HG03457 (cell line): ENCODE results near the gene HOXA6.

Source experiments
- ATAC-seq: cut with Tn5 transposase; IDR thresholded peaks from one replicate; pipeline ENCODE4 v1.9.1; 2021; ENCODE audit warnings: moderate number of reproducible peaks; ENCODE audit not compliant: unreplicated experiment

Gene HOXA6

GRCh38 chr7:27152816-27153442 lies 5.4 kb upstream of the HOXA6 start:
- no peak for ATAC-seq

- ATAC-seq: no peak
Observed at GRCh38 chr7:27151931-27152815, 4.6 kb upstream of the HOXA6 start, which contains the start of gene HOXA3. TSS of gene HOXA3 (minus strand) at chr7:27152583. CDS start at chr7:27110640, 41,943 bp downstream.

GRCh38 chr7:27151341-27151930 lies 3.9 kb upstream of the HOXA6 start:
- no peak for ATAC-seq

- ATAC-seq: no peak
Observed at GRCh38 chr7:27150568-27151340, 3.2 kb upstream of the HOXA6 start.

GRCh38 chr7:27149842-27150567 lies 2.4 kb upstream of the HOXA6 start:
- ATAC-seq: no peak

GRCh38 chr7:27148756-27149641 lies 1.4 kb upstream of the HOXA6 start:
- ATAC-seq: no peak

- ATAC-seq: no peak
Observed at GRCh38 chr7:27148031-27148755, 619 bp upstream of the HOXA6 start.

- ATAC-seq: no peak
Observed at GRCh38 chr7:27146491-27147198, 929 bp downstream of the HOXA6 start.

- no peak for ATAC-seq
Observed at GRCh38 chr7:27145914-27146412, 1.6 kb downstream of the HOXA6 start.

GRCh38 chr7:27145165-27145913 lies 2.2 kb downstream of the HOXA6 start:
- no peak for ATAC-seq

GRCh38 chr7:27144781-27145164 lies 2.8 kb downstream of the HOXA6 start:
- ATAC-seq: no peak

- no peak for ATAC-seq
Observed at GRCh38 chr7:27143950-27144780, 3.4 kb downstream of the HOXA6 start.

GRCh38 chr7:27143023-27143949 lies 4.3 kb downstream of the HOXA6 start, which contains the start of gene HOXA5:
TSS of gene HOXA5 (minus strand) at chr7:27143681. CDS start at chr7:27143607, 74 bp downstream.
- ATAC-seq: no peak

- ATAC-seq: no peak
Observed at GRCh38 chr7:27142580-27143022, 5.0 kb downstream of the HOXA6 start.

- ATAC-seq: no peak
Observed at GRCh38 chr7:27141923-27142579, 5.5 kb downstream of the HOXA6 start.
